Adrenal gland (tissue), 12 donors: ENCODE results near the gene SLC1A2. TPM values are rescaled to one million over a fixed set of nuclear protein-coding genes. Genes with fewer than 3 reads are reported as not detected.

Experiments used
- DNase-seq, 7 donors: peaks; one replicate each; pipeline ENCODE4 v3.0.0-alpha.2; 2019 to 2020
- H3K27ac ChIP-seq, 5 donors: fragments of 200-600 bp; sonication (generic) in 4 of 5; 1 replicate in 3 of 5; 2 replicates in 2 of 5; pipeline versions ENCODE4 v1.5.1 to v1.8.0; 2016 to 2020; ENCODE audit warnings: mild to moderate bottlenecking in 1 of 5
- H3K27me3 ChIP-seq: fragments of 200-600 bp; 2 replicates; pipeline ENCODE4 v1.8.0; 2021
- H3K36me3 ChIP-seq, 2 donors: fragments of 200-600 bp; replicated peaks in 1 of 2; 1 replicate in 1 of 2; 2 replicates in 1 of 2; pipeline versions ENCODE4 v1.5.1 to v1.8.0; 2018 to 2022
- H3K4me1 ChIP-seq, 2 donors: fragments of 200-600 bp; replicated peaks in 1 of 2; 1 replicate in 1 of 2; 2 replicates in 1 of 2; pipeline versions ENCODE4 v1.5.1 to v1.8.0; 2018 to 2021
- H3K4me3 ChIP-seq, 4 donors: fragments of 200-600 bp; sonication (generic) in 3 of 4; one replicate each; pipeline ENCODE4 v1.5.1; 2016 to 2018
- H3K9me3 ChIP-seq, 3 donors: fragments of 200-600 bp; sonication (generic) in 1 of 3; replicated peaks in 1 of 3; 1 replicate in 2 of 3; 2 replicates in 1 of 3; pipeline versions ENCODE4 v1.5.1 to v1.8.0; 2016 to 2021
- CTCF ChIP-seq, 6 experiments: fragments of 450-650 bp in 4 of 6; fragments of 200-600 bp in 2 of 6; sonication (generic) in 1 of 6; IDR thresholded peaks; 1 replicate in 5 of 6; 2 replicates in 1 of 6; pipeline versions ENCODE4 v1.5.1 to v1.8.0; 2016 to 2021; ENCODE audit warnings: antibody characterized with exemption in 6 of 6, mild to moderate bottlenecking in 2 of 6, moderate library complexity in 1 of 6
- POLR2A ChIP-seq, 2 donors: fragments of 450-650 bp; IDR thresholded peaks; one replicate each; pipeline ENCODE4 v1.6.1; 2017; ENCODE audit warnings: antibody characterized with exemption in 2 of 2, mild to moderate bottlenecking in 2 of 2, moderate library complexity in 1 of 2
- WGBS, 4 donors: extraction: QIAGEN DNeasy Blood & Tissue Kit in 2 of 4; methylation state at CpG; one replicate each; pipeline versions ENCODE4 v1.1.5 to v1.1.7; 2013 to 2017; 5-methylcytosine and 5-hydroxymethylcytosine counted together
- intact Hi-C, 2 donors: fragments of 100-400 bp; cut with DNase I; formaldehyde crosslinking; loops; one replicate each; pipeline versions ENCODE4 v1.14.1 to v1.15.0; 2022 to 2023
- polyA plus RNA-seq, 3 donors: library from polyadenylated mRNA; stranded (reverse); fragments of 200-250 nt in 2 of 3; fragments of 350-450 nt in 1 of 3; fragmentation: Illumina TruSeq in 1 of 3; extraction: RNeasy Lipid Tissue Mini Kit (QIAGEN cat#74804) in 1 of 3; gene quantifications; one replicate each; pipeline ENCODE4 v1.2.3, GENCODE V29; 2013 to 2014
- total RNA-seq, 9 donors: library from RNA; depleted of rRNA in 4 of 9; stranded (reverse); fragments of >200 nt in 4 of 9; fragments of 120-200 nt in 1 of 9; fragmentation: NEBNext Ultra II Directional in 1 of 9; extraction: Animal tissue kit (Norgen Biotek cat#: 25700) in 1 of 9; gene quantifications; one replicate each; pipeline versions ENCODE4 v1.1.0 to v1.2.4, GENCODE V29; 2013 to 2023
- donor health status: healthy with polysubstance abuse.
- donor health status: Bipolar disorder and iron deficiency.
- donor health status: DM: yes; HTN: yes; CAD: no.
- donor health status: DM: no; HTN: no; CAD: no.
- donor health status: DM: no; HTN: no; CAD: no.
- donor health status: DM: yes; HTN: yes; CAD: no.

SLC1A2 gene
- total and polyA plus RNA-seq, 12 donors = 1.4 to 517 (median 8.7) TPM

- H3K4me1 ChIP-seq = peaks cover 0 to 8% of the 10 kb centered on the region in 2 donors
- intact Hi-C loops = loop anchor here in 1 of 2 donors (10.0 kb wide), 1 partner anchor 300 kb away; no protein-coding TSS in a partner anchor
- no peaks in the 10 kb centered on the region for H3K9me3 ChIP-seq
- H3K27me3 ChIP-seq = no peaks in the 10 kb centered on the region
- no peak for DNase-seq
- H3K36me3 ChIP-seq = peaks cover 0 to under 1% of the 10 kb centered on the region in 2 donors
- TF ChIP-seq CTCF (IDR thresholded peaks at IDR 0.05) = no peak
- no peak for TF ChIP-seq POLR2A (IDR thresholded peaks at IDR 0.05)
- 87 to 97% (median 93%) methylated on average over 3 of the region's 3 CpGs for WGBS, 4 donors
- no peak overlapping the region for H3K4me3 ChIP-seq
- no peak overlapping the region for H3K27ac ChIP-seq
Observed at GRCh38 chr11:35234460-35235156, 184.8 kb downstream of the SLC1A2 start.

DNA sequence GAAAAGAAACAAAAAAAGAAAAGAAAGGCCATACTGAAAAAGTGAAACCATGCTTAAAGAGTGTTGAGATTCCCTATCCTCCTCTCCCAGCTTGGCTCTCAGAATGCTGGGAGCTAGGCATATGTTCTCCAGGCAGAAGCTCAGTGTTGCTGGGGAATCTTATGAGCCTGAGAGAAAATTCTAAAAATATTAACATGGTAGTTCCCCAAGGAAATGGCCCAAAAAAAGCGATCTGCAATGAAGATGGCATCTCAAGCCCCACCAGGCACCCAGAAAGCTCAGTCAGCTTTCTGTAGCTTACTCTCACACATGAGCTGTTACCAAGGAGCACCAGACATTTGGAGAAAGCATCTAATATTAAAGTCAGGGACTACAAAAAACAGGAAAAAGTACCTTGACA lies 185.8 kb downstream of the SLC1A2 start:
- H3K36me3 ChIP-seq = peaks cover 0 to 6% of the 10 kb centered on the region in 2 donors
- H3K4me3 ChIP-seq = no peak overlapping the region
- H3K27ac ChIP-seq = no peak overlapping the region
- H3K4me1 ChIP-seq = peaks cover 0 to 6% of the 10 kb centered on the region in 2 donors
- no peak for DNase-seq
- 73 to 88% (median 82%) methylated on average over 1 of the region's 1 CpG for WGBS, 4 donors
- TF ChIP-seq POLR2A (IDR thresholded peaks at IDR 0.05) (no peak), CTCF (IDR thresholded peaks at IDR 0.05) (no peak)
- H3K27me3 ChIP-seq = no peaks in the 10 kb centered on the region
- intact Hi-C loops = loop anchor here in 1 of 2 donors (10.0 kb wide), 1 partner anchor 299 kb away; no protein-coding TSS in a partner anchor
- no peaks in the 10 kb centered on the region for H3K9me3 ChIP-seq

GRCh38 chr11:35232891-35233330 lies 186.4 kb downstream of the SLC1A2 start:
- Histone ChIP-seq H3K9me3 (no peaks in the 10 kb centered on the region), H3K27me3 (no peaks in the 10 kb centered on the region), H3K27ac (no peak overlapping the region), H3K36me3 (peaks cover 0 to 6% of the 10 kb centered on the region in 2 donors), H3K4me3 (no peak overlapping the region), H3K4me1 (peaks cover 0 to 3% of the 10 kb centered on the region in 2 donors)
- WGBS, 4 donors = 85 to 91% (median 88%) methylated on average over 4 of the region's 4 CpGs
- no peak for TF ChIP-seq POLR2A (IDR thresholded peaks at IDR 0.05)
- TF ChIP-seq CTCF (IDR thresholded peaks at IDR 0.05) = no peak
- intact Hi-C loops = loop anchor here in 1 of 2 donors (10.0 kb wide), 1 partner anchor 298 kb away; no protein-coding TSS in a partner anchor
- no peak for DNase-seq

GRCh38 chr11:35231076-35231860 lies 188.1 kb downstream of the SLC1A2 start:
- intact Hi-C loops = loop anchor here in 1 of 2 donors (10.0 kb wide), 1 partner anchor 296 kb away; no protein-coding TSS in a partner anchor
- H3K4me1 ChIP-seq = peaks cover 0 to 8% of the 10 kb centered on the region in 2 donors
- no peaks in the 10 kb centered on the region for H3K9me3 ChIP-seq
- H3K27ac ChIP-seq = no peak overlapping the region
- peaks cover 0 to 6% of the 10 kb centered on the region in 2 donors for H3K36me3 ChIP-seq
- 78 to 87% (median 83%) methylated on average over 5 of the region's 5 CpGs for WGBS, 4 donors
- DNase-seq = no peak
- TF ChIP-seq CTCF (IDR thresholded peaks at IDR 0.05) (no peak), POLR2A (IDR thresholded peaks at IDR 0.05) (no peak)
- no peaks in the 10 kb centered on the region for H3K27me3 ChIP-seq
- no peak overlapping the region for H3K4me3 ChIP-seq
